HG03571 (cell line): ENCODE results near the gene CPSF7.
"Not testable (repeated sequence)": the region's sequence is repeated elsewhere in the genome, so short reads cannot be mapped to it uniquely, and the experiment has no call there.

Source experiments
- ATAC-seq: cut with Tn5 transposase; IDR thresholded peaks from one replicate; pipeline ENCODE4 v1.9.1; 2021; ENCODE audit not compliant: unreplicated experiment

Gene CPSF7

DNA sequence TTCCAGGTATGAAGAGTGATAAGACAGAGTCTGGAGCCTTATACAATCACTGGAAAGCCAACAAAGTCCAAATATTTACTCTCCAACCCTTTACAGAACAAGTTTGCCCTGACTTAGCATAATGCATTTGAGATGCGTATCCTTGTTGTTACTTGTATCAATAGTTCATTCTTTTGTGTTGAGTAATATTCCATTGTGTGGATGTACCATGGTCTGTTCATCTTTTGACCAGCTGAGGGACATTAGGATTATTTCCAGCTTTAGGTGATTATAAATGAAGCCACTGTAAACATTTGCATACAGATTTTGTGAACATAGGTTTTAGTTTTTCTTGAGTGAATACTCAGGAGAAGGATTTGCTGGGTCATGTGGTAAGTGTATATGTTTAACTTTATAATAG, 9.8 kb upstream of the CPSF7 start:
- ATAC-seq: no peak

DNA sequence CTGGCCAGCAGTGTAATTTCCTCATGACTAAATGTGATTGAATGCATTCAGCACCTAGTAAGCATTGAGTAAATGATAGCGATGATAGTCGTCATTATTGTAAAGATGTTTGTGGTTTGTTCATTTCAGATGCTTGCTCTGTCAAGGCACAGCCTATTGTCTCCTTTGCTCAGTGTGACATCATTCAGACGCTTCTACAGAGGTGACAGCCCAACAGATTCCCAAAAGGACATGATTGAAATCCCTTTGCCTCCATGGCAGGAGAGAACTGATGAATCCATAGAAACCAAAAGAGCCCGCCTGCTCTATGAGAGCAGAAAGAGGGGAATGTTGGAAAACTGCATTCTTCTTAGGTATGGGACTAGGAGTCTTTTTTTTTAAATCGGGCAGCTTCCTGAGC, 7.7 kb upstream of the CPSF7 start:
- no peak for ATAC-seq

DNA sequence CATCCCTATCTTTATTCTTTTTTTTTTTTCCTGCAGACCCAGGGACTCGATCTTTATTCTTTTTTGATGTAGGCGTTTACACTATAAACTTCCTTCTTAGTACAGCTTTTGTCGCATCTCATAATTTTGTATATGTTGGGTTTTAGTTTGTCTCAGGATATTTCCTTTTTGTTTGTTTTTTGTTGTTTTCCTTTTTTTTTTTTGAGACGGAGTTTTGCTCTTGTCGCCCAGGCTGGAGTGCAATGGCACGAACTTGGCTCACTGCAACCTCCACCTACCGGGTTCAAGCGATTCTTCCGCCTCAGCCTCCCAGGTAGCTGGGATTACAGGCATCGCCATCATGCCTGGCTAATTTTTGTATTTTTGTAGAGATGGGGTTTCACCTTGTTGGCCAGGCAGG, 1.1 kb upstream of the CPSF7 start:
- not testable (repeated sequence) for ATAC-seq

DNA sequence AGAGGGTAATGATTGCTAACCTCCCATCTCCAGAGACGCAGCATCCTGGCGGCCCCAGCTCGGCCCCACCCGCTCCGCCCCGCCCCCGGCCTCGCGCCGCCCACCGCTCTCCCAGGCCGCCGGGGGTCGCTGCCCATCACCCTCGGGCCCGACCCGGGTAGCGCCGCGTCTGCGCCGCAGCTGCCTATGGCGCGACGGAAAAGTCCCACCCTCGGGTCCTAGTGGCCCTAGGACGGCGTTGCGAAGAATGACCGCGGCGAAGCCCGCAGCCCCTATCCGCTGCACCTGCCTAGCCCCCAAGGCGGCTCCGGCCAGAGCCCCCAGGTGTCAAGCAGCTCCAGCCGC, 457 bp downstream of the CPSF7 start:
- peak; percentile 48 for ATAC-seq

DNA sequence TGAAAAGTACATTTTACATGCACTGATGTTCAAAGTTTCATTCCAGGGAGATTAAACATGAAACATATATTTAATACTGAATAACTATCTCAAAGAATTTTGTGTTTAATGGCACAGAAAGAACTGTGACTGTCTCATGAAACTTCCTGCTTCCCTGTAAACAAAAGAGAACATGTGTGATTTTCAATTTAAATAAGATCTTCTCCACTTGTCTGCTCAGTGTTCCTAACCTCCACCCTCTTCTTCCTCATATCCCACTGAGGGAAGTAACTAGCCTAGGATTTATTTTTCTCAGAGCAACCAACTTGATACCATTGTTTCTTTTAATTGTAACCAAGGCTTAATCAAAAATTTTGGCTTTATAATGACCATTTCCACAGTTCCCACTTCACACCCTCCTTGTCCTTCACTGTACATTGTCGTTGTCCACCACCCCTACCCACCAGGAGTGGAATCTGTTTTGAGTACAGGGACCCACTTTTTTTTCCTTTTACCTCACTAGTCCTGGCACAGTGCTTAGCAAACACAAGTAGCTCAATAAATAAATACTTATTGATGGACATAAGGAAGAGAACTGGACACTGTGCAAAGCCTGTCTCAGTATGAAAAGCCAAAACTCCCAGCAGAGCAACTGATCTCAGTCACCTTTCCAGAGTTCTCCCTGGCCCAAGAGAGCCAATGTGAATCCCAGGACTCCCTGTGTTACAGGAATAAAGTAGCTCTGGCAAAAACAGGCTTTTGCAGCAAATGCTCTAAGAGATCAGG, 4.2 kb downstream of the CPSF7 start:
- ATAC-seq: no peak

DNA sequence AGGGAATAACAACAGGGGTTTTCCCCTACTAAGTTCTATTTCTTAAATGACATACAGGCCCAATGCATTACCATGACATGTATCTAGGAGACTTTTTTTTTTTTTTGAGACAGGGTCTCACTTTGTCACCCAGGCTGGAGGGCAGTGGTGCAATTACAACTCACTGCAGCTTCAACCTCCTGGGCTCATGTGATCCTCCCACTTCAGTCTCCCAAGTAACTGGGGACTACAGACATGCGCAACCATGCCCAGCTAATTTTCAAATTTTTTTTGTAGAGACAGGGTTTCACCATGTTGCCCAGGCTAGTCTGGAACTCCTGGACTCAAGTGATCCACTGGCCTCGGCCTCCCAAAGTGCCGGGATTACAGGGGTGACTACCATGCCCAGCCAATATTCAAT, 7.5 kb downstream of the CPSF7 start:
- ATAC-seq: no peak

DNA sequence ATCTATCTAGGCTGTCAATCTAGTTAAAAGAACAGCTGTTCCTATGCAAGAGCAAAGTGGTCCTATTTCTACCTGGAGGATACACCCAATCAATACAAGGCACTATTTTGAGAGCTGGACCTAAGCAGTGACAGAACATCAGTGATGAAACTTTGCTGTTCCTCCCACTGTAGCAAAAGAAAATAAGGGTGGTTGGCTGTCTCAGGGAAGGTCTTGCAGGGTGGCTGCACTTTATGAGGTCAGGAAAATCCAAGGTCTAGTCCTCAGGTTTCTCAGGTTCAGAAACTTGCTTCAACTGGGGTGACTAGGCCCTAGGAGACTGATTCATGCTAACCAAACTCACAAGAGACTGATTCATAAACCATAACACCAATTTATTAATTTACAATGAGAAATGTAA, 11.6 kb downstream of the CPSF7 start:
- ATAC-seq: no peak

DNA sequence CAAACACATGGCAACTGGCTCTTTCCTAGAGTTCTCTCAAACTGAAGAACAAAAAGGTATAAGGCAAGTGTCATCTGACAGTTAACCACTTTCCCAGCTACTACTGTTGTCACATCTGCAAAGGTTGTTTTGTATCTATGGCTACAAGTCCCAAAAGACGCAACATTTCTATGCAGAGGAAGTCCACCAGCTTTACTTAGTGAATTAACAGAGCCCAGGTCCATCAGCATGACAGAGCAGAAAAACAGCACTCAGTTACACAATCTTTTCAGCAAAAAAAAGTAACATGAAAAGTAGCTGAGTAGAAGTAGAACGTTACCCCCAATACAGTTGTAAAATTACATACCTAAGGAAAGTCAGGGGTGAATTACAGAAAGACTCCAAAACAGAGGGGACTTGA, 12.1 kb downstream of the CPSF7 start:
- no peak for ATAC-seq

DNA sequence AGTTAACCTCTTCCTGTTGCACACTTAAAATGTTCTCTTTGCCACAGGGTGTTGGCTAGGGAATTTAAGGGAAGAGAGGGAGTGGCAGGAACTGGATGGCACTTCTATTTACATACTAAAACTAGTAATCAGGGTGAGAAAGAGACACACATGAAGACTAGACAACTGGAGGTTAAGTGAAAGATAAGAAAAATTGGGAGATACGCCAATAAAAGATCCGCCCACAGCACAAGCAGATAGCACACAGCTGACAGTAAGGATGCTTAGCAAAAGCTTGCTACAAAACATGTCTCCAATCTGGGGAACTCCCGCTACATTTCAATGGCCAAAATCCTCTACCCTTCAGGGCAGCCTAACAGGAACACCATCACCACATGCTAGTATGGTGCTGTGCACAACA, 12.8 kb downstream of the CPSF7 start:
- no peak for ATAC-seq

DNA sequence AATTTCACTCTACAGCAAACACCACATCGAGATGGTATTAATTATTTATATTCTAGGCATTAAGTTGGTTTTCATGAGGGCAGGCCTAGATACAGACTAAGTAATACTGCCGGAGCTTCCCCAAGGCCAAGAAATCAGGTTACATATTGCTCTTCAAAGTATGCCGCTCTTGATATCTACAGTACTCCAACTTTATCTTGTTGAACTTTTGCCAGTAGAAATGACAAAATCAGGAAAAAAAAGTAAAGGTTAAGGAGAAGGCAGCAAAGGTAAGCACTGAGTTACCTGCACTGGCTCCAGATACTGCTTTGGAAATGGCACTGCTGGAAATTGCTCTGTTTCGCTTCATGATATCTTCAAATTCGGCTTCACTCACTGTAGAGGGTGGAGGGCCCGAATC, 14.4 kb downstream of the CPSF7 start:
- no peak for ATAC-seq

DNA sequence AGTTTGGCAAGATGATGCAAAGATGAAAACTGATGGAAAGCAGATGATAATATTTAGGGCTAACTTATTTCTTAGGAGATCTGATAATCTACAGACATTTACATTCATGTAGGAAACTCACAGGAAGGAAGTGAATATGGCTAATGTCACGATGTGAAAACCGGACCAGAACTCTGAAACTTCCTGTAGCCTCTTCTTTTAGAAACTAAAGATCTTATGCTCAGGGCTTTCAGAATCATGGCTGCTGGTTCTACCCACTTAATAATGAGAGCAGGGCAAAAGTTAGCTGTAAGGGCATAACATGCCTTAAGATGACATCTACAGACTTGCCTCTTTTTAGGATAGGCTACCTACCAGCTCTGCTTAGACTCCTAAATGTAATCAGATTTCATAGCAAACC, 15.2 kb downstream of the CPSF7 start:
- ATAC-seq: no peak

DNA sequence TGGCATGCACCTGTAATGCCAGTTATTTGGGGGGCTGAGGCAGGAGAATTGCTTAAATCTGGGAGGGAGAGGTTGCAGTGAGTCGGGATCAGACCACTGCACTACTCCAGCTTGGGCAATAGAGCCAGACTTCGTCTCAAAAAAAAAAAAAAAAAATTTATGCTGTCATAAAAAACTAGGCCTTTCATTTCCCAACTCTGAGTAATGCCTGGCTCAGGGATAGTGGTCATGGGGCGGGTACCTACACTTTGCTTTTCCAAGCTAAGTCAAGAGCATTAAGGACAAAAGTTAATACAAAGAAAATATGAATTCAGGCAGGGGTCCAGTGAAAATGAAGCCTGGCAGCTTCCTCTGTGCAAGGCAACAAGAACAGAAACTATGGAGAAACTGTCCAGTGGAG, 16.3 kb downstream of the CPSF7 start:
- ATAC-seq: no peak

DNA sequence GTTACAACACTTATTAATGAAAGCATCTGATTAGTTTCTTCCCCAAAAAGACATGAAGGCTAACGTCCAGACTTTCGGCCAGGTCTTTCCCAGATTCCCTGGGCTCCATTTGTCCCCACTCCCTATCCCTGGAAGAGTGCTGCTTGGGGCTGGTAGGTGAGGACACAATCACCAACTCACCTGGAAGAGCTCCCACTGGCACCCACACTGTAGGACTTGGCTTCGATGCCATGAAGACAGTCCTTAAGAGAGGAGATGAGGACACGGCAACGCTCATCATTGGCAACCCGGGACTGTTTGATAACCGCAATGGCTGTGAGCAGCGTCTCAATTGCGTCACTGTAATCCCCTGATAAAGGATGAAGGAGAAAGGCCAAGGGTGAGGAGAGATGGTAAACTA, 18.2 kb downstream of the CPSF7 start:
- no peak for ATAC-seq

DNA sequence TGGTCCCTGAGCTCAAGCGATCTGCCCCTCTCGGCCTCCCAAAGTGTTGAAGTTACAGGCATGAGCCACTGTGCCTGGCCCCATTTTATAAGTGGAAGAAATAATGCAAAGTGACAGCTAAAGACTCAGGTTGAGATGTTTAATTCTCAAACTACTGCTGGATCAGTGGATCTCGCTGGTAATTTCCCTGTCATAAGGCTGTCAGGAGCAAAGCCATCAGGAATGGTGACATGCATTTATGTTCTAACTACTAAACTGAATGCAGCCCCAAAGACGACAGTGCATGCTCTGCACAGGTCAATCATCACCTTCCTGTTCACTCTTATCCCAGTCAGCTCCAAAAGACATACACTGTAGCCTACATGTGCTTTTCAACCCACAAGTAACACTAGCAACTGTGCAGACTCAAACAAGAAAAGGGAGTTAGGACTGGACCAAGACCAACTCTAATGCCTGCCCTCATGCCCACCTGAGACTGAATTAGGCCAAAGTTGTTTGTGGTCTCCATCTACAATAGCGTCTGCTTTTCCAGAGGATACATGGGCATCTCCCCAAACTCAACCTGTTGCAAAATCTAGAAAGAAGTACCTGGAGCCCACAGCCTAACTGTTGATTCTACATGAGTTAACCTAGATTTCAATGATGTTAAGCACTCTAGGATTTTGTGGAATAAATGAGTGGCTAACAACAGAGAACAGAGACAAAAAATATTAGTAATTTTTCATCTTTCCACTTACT, 22.6 kb downstream of the CPSF7 start:
- no peak for ATAC-seq

DNA sequence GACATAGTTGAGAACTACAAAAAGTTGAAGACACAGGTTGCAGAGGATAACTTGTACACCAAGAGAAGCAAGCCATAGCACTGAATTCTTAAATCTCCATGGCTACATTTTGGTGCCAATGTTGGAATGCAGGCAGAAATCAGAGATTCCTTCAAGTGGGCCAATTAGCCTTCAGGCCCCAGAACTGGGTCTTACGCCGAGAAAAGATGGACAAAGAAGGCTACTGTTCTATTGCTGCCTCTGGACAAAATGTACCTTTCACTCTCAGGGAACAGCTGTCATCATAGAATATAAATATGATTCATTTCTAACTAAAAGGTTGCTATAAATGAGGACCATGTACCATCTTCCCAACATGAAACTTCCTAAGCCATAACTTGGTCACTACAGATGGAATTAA, 23.7 kb downstream of the CPSF7 start:
- ATAC-seq: no peak

DNA sequence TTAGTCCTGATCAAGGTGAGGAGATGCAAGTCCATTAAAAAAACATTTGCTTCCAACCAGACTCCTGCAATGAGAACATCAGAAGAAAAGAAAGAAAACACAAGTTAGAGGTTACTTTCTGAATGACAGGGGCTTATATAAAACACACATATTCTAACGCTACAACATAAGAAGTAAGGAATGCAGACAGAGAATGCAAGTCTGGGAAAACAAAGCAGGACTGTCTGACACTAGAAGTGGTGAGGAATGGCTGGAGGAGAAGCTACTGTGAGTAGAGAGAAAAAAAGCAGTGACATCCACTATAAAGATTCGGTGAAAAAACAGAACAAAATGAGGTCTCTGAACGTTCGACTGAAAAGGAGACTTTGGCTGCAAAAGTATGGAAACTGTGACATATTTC, 25.1 kb downstream of the CPSF7 start:
- ATAC-seq: no peak

DNA sequence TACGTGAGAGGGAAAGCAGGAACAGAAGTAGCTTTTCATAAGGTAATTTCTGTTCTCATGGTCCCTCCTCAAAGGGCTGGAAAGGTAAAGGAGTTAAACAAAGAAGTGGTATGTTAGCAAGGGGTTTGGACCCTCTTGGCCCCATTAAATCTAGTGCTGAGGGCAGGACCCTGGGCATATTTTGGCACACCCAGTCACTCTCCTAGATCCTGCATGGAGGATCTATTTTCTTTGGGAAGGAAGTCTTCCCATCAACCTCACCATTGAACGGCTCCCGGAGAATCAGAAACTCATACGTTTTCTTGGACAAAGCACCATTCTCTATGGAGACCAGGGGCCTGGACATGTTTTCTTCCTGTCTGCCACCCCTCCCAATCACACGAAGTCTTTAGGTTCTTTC, 25.7 kb downstream of the CPSF7 start:
- no peak for ATAC-seq

DNA sequence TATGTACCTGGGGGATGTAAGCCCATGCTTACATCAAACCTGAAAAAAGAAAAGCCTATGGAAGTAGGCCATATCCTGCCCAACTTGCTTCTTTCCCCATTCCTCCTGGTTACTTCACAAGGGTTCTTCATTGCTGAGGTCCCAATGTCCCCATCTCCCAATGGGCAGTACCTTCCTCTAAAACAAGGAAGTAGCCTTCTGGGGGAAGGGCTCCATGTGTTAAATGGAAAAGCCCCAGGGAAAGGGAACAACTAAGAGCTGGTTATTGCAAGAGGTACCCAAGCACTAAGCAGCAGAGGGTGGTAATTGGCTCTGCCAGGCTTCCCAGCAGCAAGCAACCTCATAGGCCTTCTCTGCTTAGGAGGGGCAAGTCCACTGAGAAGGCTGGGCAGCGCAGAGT, 26.1 kb downstream of the CPSF7 start:
- ATAC-seq: no peak

DNA sequence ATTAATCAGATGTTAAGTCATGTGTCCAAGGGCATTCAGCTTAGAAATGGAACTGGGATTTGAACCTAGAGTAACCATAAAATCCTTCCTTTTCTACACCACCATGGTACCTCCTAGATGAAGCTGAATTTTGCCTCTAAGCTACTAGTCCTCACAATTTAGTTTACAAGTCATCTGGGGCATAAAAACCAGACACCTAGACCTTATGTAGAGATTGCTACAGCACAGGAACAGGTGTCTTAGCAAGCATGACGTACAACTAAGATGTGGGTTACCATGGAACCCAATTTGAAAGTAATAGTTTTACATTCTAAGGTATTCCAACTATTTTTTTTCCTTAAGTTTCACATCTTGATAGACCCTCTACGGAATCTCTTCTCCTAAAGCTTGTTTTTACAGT, 28.2 kb downstream of the CPSF7 start:
- no peak for ATAC-seq

DNA sequence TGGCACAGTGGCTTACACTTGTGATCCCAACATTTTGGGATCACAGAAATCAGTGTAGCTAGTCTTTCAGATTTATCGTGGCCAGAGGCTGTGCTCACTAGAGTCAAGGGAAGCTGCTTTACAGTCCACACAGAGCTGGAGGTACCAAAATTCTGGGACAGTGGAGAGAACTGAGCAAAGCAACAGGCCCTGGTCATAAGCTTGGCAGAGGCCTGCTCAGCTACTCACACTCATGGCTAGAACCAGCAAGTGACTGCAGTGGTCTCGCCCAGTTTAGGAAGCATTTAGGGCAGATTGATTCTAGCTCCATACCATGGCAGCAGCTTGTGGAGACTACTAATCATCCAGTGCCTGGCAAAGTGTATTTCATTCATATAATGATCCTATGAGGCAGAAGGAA, 28.6 kb downstream of the CPSF7 start:
- ATAC-seq: no peak

DNA sequence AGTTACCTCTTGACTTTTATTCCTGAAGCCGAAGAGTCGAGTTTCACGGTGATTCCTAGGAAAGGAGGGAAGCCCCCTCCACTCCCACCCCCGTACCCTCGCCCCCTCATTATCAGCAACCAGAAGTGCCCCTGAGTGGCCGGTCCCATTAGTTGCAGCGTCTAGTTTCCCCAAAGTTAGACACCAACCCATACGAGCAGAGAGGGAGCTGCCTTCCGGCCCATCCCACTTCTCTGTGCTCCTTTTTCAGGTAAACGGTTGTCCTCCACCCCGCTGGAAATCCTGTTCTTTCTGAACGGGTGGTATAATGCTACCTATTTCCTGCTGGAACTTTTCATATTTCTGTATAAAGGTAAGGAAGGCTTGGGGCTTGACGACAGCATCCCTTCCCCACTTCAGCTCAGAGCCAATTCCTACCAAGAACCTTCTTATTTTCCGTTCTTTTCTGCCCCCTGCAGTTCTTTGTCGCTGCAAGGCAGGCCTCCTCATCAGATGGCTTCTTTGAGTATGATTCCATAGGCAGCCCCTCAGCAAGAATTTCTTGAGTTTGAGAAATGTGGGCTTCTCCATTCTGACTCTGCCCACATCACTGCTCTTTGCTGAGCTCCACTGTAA, 36.7 kb downstream of the CPSF7 start:
- no peak for ATAC-seq

DNA sequence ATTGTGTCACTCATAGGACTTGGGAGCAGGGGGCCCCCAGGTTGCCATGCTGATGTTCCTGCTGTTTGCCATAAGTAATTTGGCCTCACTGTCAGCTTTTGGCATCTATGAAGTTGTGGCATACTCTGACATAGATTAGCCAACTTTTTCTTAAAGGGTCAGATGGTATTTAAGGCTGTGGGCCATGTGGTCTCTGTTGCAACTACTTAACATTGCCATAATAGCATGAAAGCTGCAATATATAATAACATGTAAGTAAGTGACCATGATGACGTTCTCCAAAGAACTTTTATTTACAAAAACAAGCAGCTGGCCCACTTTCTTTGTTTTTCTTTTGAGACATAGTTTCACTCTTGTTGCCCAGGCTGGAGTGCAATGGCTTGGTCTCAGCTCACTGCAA, 39.6 kb downstream of the CPSF7 start:
- no peak for ATAC-seq
